SK-N-SH treated with all-trans-retinoic acid at 6 μM for 48 hours (cell line): ENCODE results near the gene FOXL3.

Experiments used
- ATAC-seq: fragments of 200-7000 bp; cut with Tn5 transposase; 3 replicates; pipeline ENCODE4 v1.9.1; 2020; ENCODE audit warnings: mild to moderate bottlenecking, moderate library complexity
- ARNTL ChIP-seq: fragments of 450-650 bp; formaldehyde crosslinking; IDR thresholded peaks from 2 replicates; pipeline ENCODE4 v1.5.0; 2020; ENCODE audit warnings: low read depth, mild to moderate bottlenecking, moderate library complexity, borderline replicate concordance
- BACH2 ChIP-seq: fragments of 250-450 bp; sonication (Bioruptor Pico); IDR thresholded peaks from 2 replicates; pipeline ENCODE4 v1.9.0; 2021; ENCODE audit warnings: mild to moderate bottlenecking, borderline replicate concordance
- CREB5 ChIP-seq: fragments of 250-450 bp; sonication (Bioruptor Pico); IDR thresholded peaks from 2 replicates; pipeline ENCODE4 v1.5.1; 2020; ENCODE audit warnings: low read depth, mild to moderate bottlenecking, moderate library complexity
- CSDC2 ChIP-seq: fragments of 250-450 bp; sonication (Bioruptor Pico); IDR thresholded peaks from 2 replicates; pipeline ENCODE4 v1.5.0; 2020; ENCODE audit warnings: mild to moderate bottlenecking, moderate library complexity
- CSRNP3 ChIP-seq: fragments of 250-450 bp; sonication (Bioruptor Pico); IDR thresholded peaks from 2 replicates; pipeline ENCODE4 v1.5.1; 2021; ENCODE audit warnings: mild to moderate bottlenecking, moderate library complexity
- ESRRG ChIP-seq: fragments of 250-450 bp; sonication (Bioruptor Pico); IDR thresholded peaks from 2 replicates; pipeline ENCODE4 v1.6.1; 2021; ENCODE audit warnings: mild to moderate bottlenecking
- GLIS3 ChIP-seq: fragments of 250-450 bp; sonication (Bioruptor Pico); IDR thresholded peaks from 2 replicates; pipeline ENCODE4 v1.5.0; 2020; ENCODE audit warnings: mild to moderate bottlenecking, moderate library complexity
- ISL1 ChIP-seq: fragments of 250-450 bp; sonication (Bioruptor Pico); IDR thresholded peaks from 2 replicates; pipeline ENCODE4 v2.1.2; 2022; ENCODE audit warnings: mild to moderate bottlenecking, moderate library complexity
- OSR1 ChIP-seq: fragments of 250-450 bp; sonication (Bioruptor Pico); IDR thresholded peaks from 2 replicates; pipeline ENCODE4 v1.8.0; 2022; ENCODE audit warnings: moderate library complexity, mild to moderate bottlenecking, inconsistent platforms
- PPARA ChIP-seq: fragments of 250-450 bp; sonication (Bioruptor Pico); IDR thresholded peaks from 2 replicates; pipeline ENCODE4 v1.5.0; 2020; ENCODE audit warnings: mild to moderate bottlenecking, borderline replicate concordance
- RARB ChIP-seq: fragments of 250-450 bp; sonication (Bioruptor Pico); IDR thresholded peaks from 2 replicates; pipeline ENCODE4 v1.8.0; 2021; ENCODE audit warnings: mild to moderate bottlenecking, moderate library complexity
- SNAI2 ChIP-seq: fragments of 250-450 bp; sonication (Bioruptor Pico); IDR thresholded peaks from 2 replicates; pipeline ENCODE4 v1.5.0; 2020; ENCODE audit warnings: mild to moderate bottlenecking, moderate library complexity
- TCF4 ChIP-seq: fragments of 250-450 bp; sonication (Bioruptor Pico); IDR thresholded peaks from 2 replicates; pipeline ENCODE4 v1.8.0; 2021; ENCODE audit warnings: mild to moderate bottlenecking, moderate library complexity, borderline replicate concordance
- TOX ChIP-seq: fragments of 250-450 bp; sonication (Bioruptor Pico); IDR thresholded peaks from 2 replicates; pipeline ENCODE4 v1.8.0; 2021; ENCODE audit warnings: mild to moderate bottlenecking, moderate library complexity, borderline replicate concordance
- ZC3H10 ChIP-seq: fragments of 250-450 bp; sonication (Bioruptor Pico); IDR thresholded peaks from 2 replicates; pipeline ENCODE4 v1.5.1; 2021; ENCODE audit warnings: mild to moderate bottlenecking, moderate library complexity
- ZFP3 ChIP-seq: fragments of 250-450 bp; sonication (Bioruptor Pico); IDR thresholded peaks from 2 replicates; pipeline ENCODE4 v1.5.0; 2020; ENCODE audit warnings: mild to moderate bottlenecking, moderate library complexity
- ZFP30 ChIP-seq: fragments of 450-650 bp; formaldehyde crosslinking; IDR thresholded peaks from 2 replicates; pipeline ENCODE4 v1.5.0; 2022; ENCODE audit warnings: mild to moderate bottlenecking, moderate library complexity
- ZNF565 ChIP-seq: fragments of 450-650 bp; formaldehyde crosslinking; conservative IDR thresholded peaks from 2 replicates; pipeline ENCODE4 v1.5.0; 2020; ENCODE audit warnings: low read depth, mild to moderate bottlenecking, moderate library complexity
- ZNF70 ChIP-seq: fragments of 450-650 bp; formaldehyde crosslinking; IDR thresholded peaks from 2 replicates; pipeline ENCODE4 v1.5.0; 2020; ENCODE audit warnings: mild to moderate bottlenecking, moderate library complexity
- TF ChIP-seq, protein P1 (sequence below): fragments of 250-450 bp; sonication (Bioruptor Pico); IDR thresholded peaks from 2 replicates; pipeline ENCODE4 v1.5.0; 2020; ENCODE audit warnings: mild to moderate bottlenecking, moderate library complexity
- TF ChIP-seq, protein P2 (sequence below): fragments of 250-450 bp; sonication (Bioruptor Pico); IDR thresholded peaks from 2 replicates; pipeline ENCODE4 v1.8.0; 2020; ENCODE audit warnings: mild to moderate bottlenecking, moderate library complexity, borderline replicate concordance
- TF ChIP-seq, protein P3 (sequence below): fragments of 250-450 bp; sonication (Bioruptor Pico); IDR thresholded peaks from 2 replicates; pipeline ENCODE4 v1.8.0; 2021; ENCODE audit warnings: low read depth, mild to moderate bottlenecking, moderate library complexity, borderline replicate concordance

The FOXL3 gene

DNA sequence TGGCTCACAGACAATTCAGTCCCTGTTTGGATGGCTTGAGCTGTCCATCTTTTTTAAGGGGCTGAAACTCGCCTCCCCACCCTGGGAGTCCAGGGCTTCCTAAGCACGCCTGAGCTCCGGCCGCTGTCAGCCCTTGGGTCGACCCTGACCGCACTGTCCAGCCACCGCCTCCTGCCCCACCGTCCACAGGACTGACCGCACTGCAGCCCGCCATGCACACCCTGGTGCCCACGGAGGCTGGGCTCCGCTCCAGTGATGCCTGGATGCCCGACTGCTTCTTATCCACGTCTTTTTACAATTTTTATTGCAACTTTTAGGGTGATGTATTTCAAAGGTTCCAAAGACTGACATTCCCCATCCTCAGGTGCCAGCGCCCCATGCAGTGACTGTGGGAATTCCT lies 39.4 kb upstream of the FOXL3 start:
- TF ChIP-seq CSDC2 (CRISPR knock-in tag) (no peak), ESRRG (CRISPR knock-in tag) (no peak), ARNTL (no peak), CREB5 (CRISPR knock-in tag) (no peak), ISL1 (CRISPR knock-in tag) (no peak), BACH2 (no peak), RARB (no peak), ZNF565 (CRISPR knock-in tag) (no peak), PPARA (CRISPR knock-in tag) (no peak), TOX (CRISPR knock-in tag) (no peak), TCF4 (no peak), CSRNP3 (no peak), ZFP3 (CRISPR knock-in tag) (no peak), GLIS3 (CRISPR knock-in tag) (no peak)
- TF ChIP-seq, protein P1, sequence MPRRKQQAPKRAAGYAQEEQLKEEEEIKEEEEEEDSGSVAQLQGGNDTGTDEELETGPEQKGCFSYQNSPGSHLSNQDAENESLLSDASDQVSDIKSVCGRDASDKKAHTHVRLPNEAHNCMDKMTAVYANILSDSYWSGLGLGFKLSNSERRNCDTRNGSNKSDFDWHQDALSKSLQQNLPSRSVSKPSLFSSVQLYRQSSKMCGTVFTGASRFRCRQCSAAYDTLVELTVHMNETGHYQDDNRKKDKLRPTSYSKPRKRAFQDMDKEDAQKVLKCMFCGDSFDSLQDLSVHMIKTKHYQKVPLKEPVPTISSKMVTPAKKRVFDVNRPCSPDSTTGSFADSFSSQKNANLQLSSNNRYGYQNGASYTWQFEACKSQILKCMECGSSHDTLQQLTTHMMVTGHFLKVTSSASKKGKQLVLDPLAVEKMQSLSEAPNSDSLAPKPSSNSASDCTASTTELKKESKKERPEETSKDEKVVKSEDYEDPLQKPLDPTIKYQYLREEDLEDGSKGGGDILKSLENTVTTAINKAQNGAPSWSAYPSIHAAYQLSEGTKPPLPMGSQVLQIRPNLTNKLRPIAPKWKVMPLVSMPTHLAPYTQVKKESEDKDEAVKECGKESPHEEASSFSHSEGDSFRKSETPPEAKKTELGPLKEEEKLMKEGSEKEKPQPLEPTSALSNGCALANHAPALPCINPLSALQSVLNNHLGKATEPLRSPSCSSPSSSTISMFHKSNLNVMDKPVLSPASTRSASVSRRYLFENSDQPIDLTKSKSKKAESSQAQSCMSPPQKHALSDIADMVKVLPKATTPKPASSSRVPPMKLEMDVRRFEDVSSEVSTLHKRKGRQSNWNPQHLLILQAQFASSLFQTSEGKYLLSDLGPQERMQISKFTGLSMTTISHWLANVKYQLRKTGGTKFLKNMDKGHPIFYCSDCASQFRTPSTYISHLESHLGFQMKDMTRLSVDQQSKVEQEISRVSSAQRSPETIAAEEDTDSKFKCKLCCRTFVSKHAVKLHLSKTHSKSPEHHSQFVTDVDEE, result no peak
- TF ChIP-seq, protein P2, sequence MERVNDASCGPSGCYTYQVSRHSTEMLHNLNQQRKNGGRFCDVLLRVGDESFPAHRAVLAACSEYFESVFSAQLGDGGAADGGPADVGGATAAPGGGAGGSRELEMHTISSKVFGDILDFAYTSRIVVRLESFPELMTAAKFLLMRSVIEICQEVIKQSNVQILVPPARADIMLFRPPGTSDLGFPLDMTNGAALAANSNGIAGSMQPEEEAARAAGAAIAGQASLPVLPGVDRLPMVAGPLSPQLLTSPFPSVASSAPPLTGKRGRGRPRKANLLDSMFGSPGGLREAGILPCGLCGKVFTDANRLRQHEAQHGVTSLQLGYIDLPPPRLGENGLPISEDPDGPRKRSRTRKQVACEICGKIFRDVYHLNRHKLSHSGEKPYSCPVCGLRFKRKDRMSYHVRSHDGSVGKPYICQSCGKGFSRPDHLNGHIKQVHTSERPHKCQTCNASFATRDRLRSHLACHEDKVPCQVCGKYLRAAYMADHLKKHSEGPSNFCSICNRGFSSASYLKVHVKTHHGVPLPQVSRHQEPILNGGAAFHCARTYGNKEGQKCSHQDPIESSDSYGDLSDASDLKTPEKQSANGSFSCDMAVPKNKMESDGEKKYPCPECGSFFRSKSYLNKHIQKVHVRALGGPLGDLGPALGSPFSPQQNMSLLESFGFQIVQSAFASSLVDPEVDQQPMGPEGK, result no peak
- TF ChIP-seq, all 23 proteins: peak for 0
- ATAC-seq, result no peak

DNA sequence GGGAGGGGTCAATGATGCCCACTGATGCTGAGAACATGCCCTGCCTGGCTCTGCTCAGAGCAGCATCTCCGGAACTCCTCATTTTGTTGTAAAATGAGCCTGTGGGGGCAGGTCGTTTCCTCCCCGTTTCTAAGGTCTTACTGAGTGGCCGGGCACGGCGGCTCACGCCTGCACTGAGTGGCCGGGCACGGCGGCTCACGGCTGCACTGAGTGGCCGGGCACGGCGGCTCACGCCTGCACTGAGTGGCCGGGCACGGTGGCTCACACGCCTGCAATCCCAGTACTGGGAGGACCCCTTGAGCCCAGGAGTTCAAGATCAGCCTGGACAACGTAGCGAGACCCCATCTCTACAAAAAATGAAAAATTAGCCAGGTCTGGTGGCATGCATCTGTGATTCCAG lies 39.0 kb upstream of the FOXL3 start:
- TF ChIP-seq ZC3H10 (no peak), CREB5 (CRISPR knock-in tag) (no peak), ZNF70 (no peak), ESRRG (CRISPR knock-in tag) (no peak), SNAI2 (CRISPR knock-in tag) (no peak), ISL1 (CRISPR knock-in tag) (no peak), TOX (CRISPR knock-in tag) (no peak), BACH2 (no peak), TCF4 (no peak), ARNTL (no peak), ZFP30 (CRISPR knock-in tag) (no peak), OSR1 (CRISPR knock-in tag) (no peak), CSDC2 (CRISPR knock-in tag) (no peak), CSRNP3 (no peak), ZNF565 (CRISPR knock-in tag) (no peak), RARB (no peak)
- TF ChIP-seq, protein P3, sequence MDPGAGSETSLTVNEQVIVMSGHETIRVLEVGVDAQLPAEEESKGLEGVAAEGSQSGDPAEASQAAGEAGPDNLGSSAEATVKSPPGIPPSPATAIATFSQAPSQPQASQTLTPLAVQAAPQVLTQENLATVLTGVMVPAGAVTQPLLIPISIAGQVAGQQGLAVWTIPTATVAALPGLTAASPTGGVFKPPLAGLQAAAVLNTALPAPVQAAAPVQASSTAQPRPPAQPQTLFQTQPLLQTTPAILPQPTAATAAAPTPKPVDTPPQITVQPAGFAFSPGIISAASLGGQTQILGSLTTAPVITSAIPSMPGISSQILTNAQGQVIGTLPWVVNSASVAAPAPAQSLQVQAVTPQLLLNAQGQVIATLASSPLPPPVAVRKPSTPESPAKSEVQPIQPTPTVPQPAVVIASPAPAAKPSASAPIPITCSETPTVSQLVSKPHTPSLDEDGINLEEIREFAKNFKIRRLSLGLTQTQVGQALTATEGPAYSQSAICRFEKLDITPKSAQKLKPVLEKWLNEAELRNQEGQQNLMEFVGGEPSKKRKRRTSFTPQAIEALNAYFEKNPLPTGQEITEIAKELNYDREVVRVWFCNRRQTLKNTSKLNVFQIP (CRISPR knock-in tag), result no peak
- TF ChIP-seq, protein P1, result no peak
- ATAC-seq, result no peak
